T-helper 9 cell (primary cell): ENCODE measurements around the gene CTNNAL1.
"Not testable (repeated sequence)": the region's sequence is repeated elsewhere in the genome, so short reads cannot be mapped to it uniquely, and the experiment has no call there.

Experiments
- DNase-seq: peaks from one replicate; pipeline ENCODE4 v3.0.0-alpha.2; 2020

The CTNNAL1 gene

DNA sequence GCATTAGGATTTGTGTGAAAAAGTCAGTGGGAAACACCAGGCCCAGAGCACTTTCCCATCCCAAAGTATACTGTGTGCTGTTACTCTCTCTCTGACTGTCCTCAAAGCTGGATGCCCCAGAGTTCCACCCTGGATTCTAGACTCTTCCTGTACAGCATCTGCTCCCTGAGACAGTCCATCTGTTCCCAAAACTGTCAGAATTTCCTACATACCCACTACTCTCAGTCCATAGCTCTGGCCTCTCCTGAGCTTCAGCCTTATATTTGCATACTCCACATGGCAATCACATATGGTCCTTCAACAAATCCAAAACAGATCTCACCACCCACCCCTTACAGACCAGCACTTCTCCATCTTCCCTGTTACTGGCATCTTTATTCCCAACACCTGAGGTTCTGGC, 88.8 kb downstream of the CTNNAL1 start:
- DNase-seq, result no peak

DNA sequence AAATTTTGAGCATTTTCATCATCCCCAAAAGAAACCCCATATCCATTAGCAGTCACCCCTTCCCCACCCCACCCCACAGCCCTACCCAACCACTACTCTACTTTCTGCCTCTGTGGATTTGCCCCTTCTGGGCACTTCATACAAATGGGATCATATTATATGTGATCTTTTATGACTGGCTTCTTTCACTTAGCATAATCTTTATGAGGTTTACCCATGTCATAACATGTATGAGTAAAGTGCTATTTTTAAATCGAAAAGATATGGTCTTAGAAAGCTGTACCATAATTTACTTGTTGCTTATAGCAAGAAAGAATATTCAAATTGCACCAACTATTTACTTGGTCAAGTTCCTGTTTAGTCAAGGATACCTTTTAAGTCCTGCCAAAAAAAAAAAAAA, 92.1 kb downstream of the CTNNAL1 start:
- no peak for DNase-seq

GRCh38 chr9:108920401-108920800, 92.9 kb downstream of the CTNNAL1 start:
- not testable (repeated sequence) for DNase-seq

DNA sequence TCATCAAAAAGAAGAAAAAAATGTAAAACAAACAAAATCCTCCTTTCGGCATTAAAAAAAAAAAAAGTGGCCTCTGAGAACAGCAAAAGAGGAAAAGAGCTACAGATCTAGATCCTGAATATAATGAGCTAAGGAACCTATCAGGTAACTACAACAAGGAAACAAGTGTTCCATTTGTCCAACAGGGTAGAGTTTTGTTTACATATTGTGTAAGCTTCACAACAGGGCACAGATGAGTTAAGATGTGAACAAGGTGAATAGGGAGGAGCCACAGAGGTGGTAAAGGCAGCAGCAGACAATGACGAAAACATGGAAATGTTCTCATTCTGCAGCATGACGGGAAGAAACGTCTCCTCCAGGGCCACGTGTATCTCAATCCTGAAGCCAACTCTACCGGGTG, 93.8 kb downstream of the CTNNAL1 start:
- DNase-seq, result no peak

GRCh38 chr9:108913391-108913790, 99.9 kb downstream of the CTNNAL1 start:
- DNase-seq, result no peak

- DNase-seq, result no peak
Observed at GRCh38 chr9:108911820-108912219, 101.5 kb downstream of the CTNNAL1 start.

- no peak for DNase-seq
Observed at GRCh38 chr9:108910914-108911313, 102.4 kb downstream of the CTNNAL1 start.

DNA sequence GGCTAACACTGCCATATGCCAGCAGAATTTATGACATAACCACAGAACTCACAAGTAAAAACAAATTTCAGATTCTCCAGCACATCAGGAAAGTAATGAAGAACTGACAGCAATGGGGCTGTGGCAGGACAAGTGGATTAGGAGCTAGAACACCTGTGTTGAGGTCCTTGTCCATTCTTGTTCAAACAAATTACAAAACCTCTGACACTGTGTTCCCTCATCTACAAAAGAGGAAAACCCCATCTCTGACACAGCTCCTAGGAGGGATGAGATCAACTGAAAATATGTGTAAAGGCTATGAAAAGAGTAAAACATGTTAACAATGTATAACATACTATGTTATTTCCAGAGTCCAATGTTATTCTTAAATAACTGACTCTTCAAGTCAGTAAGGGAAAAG, 102.9 kb downstream of the CTNNAL1 start:
- no peak for DNase-seq

- DNase-seq, result no peak
Observed at GRCh38 chr9:108905494-108905893, 107.8 kb downstream of the CTNNAL1 start.

DNA sequence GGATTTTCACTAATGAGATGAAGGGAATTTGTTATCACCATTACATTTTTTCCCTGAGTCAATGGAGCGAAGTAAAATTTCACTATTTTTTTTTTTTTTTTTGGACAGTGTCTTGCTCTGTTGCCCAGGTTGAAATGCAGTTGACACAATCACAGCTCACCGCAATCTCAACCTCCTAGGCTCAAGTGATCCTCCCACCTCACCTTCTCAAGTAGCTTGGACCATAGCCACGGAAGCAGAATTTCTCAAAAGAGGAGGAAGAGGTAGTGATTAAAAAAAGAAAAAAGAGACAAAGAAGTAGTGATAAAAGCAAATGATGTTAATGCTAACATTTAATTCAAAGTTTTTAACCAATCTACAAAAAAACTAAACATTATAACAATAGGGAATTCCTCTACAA, 109.1 kb downstream of the CTNNAL1 start:
- no peak for DNase-seq

GRCh38 chr9:108903420-108904103, 109.7 kb downstream of the CTNNAL1 start:
- no peak for DNase-seq

- no peak for DNase-seq
Observed at GRCh38 chr9:108900176-108900575, 113.1 kb downstream of the CTNNAL1 start.

DNA sequence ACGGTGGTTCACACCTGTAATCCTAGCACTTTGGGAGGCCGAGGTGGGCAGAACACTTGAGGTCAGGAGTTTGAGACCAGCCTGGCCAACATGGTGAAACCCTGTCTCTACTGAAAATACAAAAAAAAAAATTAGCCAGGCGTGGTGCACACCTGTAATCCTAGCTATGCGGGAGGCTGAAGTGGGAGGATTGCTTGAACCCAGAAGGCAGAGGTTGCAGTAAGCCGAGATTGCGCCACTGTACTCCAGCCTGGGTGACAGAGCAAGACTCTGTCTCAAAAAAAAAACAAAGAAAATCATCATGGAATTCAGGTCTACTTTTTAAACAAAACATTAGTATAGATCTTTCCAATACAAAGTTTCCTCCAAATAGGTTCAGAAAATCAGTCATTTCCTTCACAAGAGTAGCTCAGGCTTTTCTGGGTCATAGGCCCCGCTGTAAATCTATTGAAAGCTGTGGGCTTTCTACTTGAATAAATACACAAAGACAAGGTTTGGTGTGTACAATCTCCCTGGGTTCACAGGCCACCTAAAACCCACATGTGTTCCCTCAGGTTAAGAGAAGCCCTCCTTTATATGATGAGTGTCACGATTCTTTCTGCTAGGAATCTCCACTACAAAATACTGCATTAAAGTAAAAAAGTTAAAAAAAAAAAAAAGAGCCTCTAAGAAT, 114.1 kb downstream of the CTNNAL1 start:
- DNase-seq, result not testable (repeated sequence)

- DNase-seq, result no peak
Observed at GRCh38 chr9:108897324-108898096, 115.8 kb downstream of the CTNNAL1 start.

GRCh38 chr9:108894225-108894997, 118.9 kb downstream of the CTNNAL1 start:
- DNase-seq, result no peak
